Measurements from ENCODE around the gene AMZ2.
"Not testable (repeated sequence)": the region's sequence is repeated elsewhere in the genome, so short reads cannot be mapped to it uniquely, and the experiment has no call there.

Gene AMZ2

DNA sequence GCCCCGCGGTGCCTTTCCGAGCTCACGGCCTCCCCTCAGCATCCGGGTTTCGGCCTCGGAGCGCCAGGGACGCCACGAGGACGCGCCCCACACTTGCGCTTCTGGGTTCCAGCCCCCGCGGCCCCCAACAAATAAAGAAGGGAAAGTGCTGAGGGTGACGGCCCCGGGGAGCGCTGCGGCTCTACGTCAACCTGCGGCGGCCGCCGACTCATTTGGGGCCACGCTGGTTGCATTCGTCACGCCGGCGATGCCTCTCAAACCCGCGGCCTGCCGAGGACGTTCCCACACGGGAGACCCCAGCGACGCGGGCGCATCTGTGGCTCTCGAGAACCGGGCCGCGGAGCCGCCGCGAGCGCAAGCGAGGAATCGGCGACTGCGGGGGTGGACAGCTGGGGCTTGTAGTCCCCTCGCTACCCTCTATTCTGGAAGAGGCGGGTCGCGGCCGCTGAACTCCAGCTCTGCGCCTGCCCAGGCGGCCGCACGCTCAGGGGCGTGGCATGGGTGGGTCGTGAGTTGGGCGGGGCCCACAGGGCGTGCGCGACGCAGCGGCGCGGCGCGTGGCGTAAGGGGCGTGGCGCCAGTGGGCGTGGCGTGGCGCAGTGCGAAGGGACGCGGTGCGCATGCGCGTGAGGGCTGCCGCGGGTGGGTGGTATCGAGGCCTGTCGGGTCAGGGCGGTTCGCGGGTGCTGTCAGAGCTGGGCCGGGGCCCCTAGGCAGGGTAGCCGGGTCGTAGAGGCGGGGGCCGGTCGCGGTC, at the start of gene AMZ2:
TSS of gene AMZ2 (plus strand) at position 599 of the 754 bp plus-strand sequence. CDS start 2,145 bp downstream, outside the sequence.
- peak; percentile 30 for DNase-seq

DNA sequence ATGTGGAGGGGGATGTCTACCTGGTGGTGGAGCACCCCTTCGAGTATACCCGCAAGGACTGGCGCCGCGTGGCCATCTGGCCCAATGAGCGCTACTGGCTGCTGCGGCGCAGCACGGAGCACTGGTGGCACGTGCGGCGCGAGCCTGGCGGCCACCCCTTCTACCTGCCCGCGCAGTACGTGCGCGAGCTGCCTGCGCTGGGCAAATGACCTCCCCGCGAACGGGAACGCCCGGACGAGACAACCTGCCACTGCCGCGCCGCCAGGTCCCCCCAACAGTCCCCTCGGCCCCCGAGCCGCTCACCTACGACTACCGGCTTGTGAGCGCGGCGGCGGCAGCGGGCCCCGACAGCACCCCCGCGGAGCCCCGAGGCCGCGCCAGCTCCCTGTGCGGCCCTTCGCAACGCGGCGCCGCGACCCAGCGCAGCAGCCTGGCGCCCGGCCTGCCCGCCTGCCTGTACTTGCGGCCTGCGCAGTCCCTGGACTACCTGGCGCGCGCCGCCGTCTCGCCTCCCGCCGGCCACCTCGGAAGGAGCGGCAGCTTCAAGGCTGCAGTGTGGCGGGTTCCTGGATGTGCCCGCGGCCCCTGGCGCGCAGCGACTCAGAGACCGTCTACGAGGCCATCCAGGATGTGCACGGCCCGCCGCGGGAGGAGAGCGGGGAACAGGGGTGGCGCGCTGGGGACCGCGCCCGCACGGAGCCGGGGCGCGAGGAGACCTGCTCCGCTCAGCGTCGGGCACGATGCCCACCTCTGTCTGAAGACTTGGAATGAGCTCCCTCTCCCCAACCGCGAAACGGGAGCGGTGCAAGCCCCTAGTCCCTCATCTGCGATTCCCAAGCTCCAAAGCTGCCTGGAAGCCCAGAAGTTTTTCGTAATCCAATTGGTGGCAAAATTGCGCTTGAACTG, 48.7 kb upstream of the AMZ2 start:
- DNase-seq: no peak

DNA sequence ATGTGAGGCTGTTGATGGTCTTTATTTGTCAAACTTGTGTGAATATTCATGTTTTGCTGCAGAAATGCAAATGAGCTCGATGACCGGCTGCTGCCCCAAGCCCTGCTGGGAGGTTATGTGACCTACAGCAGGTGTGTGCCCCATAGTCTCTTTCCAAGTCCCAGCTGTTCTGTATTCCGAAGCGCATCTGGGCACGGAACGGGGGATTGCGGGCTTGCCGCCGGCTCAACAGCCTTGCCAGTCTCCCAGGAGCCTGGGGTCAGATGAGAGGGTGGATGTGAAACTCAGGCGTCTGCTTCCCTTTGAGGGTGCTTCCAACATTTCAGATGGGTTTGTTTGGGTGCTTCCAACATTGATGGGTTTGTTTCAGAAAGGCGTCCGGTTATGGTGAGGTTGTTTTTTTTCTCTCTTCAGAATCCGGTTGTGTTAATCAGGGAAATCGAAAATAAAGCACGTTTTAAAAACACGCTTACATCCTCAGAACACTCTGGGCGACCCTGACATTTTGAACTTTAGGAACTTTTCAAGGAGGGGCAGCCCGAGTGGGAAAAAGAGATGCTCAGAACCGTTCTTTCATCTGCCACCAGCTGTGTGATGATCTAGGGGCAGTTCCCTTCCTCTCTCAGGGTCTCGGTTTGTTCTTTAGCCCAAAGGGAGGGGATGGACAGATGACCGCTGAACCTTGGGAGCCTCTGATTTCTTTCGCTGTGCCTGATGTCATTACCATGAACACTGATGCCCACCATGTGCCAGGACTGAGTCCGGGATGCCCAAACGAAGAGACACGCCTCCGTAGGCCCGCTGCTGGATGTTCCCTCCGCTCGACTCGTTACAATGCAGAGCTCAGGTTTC, 47.8 kb upstream of the AMZ2 start:
- no peak for DNase-seq

DNA sequence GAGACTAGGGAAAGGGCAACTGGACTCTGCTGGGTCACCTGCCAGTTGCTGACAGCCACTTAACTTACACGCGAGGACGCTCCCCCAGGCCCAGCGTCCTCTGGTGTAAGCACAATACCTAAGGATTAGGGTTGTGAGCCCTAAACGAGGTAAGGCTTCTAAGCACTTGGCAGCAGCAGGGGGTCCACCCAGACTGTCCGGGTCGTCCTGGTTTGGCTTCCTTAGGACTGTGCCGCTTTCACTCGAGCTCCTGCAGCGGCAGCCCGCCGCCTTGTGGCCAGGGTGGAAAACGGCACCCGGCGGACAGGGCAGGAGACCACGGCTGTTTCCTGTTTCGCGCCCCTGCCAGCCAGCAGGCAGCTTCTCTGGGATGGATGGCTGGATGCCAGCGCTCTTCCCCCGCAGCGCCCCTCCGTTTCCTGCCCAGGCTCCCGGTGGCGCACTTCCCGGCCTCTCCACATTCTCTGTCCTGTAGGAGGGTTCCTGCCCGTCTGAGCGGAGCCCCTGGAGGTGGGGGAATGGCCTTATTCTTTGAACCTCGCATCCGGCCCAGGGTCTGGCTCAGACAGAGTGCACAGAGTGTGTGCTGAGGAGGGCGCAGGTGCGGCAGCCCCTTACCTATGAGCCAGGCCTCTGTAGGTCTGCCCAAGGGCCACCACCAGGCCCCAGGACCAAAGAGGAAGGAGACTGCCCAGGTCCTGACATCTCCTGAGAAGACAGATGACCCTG, 47.0 kb upstream of the AMZ2 start:
- DNase-seq: no peak

DNA sequence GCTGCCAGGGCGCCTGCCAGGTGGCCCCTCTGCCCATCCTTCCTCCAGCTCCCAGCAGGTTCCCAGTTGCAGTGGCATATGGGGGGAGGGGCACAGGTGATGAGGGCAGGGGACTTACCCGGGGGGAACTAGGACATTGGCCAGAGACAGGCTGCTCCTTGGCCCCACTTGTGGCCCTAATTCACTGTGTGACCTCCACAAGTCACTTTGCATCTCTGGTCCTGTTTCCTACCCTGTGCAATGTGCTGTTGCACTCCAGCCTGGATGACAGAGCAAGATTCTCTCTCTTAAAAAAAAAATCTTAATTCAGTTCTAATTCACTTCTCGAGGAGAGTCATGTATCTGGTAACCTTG, 46.4 kb upstream of the AMZ2 start:
- not testable (repeated sequence) for DNase-seq

DNA sequence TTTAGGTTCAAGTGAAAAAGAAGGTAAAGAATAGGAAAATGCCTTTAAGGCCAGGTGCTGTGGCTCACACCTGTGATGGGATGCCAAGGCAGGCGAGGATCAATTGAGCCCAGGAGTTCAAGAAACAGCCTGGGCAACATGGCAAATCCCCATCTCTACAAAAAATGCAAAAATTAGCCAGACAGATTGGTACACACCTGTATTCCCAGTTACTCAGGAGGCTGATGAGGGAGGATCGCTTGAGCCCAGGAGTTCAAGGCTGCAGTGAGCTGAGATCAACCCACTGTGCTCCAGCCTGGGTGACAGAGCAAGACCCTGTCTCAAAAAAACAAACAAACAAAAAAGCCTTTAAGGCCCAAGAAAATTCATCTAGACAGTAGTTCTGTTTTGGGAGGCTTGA, 45.5 kb upstream of the AMZ2 start:
- DNase-seq: not testable (repeated sequence)

DNA sequence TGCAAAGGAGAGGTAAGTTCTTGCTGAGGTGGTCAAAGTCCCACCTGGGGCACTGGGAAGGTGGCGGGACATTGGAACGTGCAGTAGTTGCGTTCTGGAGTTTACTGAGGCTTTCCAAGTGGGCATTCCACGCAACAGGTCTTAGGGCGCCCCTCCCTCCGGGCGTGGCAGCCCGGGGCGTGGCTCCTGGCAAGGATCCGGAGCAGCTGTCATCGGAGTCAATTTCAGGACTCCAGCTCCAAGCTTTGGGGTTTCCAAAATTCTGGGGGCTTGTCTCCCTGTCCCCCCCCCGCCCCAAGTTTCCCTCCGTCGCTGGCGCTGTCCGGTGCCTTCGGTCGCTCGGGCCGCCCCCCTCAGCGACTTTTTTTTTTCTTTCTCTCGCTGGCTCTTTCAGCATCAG, 43.1 kb upstream of the AMZ2 start:
- no peak for DNase-seq

DNA sequence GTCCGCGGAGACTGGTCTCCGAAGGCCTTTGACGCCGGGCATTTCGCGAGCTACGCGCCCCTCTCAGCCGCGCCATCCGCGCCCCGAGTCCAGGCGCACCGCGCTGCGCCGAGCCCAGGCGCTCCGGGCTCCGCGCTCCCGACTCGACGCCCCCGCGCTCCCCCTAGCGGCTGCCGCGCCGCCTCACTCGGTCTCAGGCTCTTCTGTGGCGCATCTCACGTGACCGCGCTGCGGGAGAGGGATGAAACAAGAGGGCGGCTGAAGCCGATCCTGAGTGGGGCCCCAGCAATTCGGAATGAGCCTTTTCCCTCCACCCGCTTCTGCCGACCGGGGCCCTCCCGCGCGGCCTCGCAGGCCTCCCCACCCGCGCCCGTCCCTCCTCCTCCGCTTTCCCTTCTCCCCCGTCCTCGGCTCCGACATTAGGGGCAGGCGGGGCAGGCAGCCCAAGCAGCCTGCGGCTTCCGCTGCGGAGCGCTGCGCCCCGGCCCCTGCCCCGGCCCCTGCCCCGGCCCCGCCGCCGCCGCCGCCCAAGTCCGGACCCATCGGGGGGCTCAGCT, 42.5 kb upstream of the AMZ2 start:
- DNase-seq: no peak

- DNase-seq: no peak
Observed at GRCh38 chr17:68205808-68206720, 41.8 kb upstream of the AMZ2 start.

DNA sequence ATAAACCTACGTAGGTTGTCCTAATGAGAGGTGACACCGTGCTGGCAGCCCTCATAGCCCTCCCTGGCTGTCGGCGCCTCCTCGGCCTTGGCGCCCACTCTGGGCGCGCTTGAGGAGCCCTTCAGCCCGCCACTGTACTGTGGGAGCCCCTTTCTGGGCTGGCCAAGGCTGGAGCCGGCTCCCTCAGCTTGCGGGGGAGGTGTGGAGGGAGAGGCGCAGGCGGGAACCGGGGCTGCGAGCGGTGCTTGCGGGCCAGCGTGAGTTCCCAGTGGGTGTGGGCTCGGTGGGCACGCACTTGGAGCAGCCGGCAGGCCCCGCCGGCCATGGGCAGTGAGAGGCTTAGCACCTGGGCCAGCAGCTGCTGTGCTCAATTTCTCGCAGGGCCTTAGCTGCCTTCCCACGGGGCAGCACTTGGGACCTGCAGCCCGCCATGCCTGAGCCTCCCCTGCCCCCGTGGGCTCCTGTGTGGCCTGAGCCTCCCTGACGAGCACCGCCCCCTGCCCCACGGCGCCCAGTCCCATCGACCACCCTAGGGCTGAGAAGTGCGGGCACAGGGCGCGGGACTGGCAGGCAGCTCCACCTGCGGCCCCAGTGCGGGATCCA, 40.1 kb upstream of the AMZ2 start:
- no peak for DNase-seq

- not testable (repeated sequence) for DNase-seq
Observed at GRCh38 chr17:68208651-68209050, 39.2 kb upstream of the AMZ2 start.

DNA sequence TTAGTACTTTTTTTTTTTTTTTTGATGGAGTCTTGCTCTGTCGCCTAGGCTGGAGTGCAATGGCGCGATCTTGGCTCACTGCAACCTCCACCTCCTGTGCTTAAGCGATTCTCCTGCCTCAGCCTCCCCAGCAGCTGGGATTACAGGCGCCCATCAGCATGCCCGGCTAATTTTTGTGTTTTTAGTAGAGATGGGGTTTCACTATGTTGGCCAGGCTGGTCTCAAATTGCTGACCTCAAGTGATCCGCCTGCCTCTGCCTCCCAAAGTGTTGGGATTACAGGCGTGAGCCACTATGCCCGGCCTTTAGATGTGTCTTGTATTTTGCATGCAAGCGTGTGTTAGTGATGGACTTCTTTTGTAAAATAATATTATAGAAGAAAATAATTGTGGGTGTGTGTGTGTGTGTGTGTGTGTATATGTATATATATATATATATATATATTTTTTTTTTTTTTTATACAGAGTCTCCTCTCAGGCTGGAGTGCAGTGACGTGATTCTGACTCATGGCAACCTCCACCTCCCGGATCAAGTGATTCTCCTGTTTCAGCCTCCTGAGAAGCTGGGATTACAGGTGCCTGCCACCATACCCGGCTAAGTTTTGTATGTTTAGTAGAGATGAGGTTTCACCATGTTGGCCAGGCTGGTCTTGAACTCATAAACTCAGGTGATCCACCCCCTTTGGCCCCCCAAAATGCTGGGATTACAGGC, 38.5 kb upstream of the AMZ2 start:
- not testable (repeated sequence) for DNase-seq

DNA sequence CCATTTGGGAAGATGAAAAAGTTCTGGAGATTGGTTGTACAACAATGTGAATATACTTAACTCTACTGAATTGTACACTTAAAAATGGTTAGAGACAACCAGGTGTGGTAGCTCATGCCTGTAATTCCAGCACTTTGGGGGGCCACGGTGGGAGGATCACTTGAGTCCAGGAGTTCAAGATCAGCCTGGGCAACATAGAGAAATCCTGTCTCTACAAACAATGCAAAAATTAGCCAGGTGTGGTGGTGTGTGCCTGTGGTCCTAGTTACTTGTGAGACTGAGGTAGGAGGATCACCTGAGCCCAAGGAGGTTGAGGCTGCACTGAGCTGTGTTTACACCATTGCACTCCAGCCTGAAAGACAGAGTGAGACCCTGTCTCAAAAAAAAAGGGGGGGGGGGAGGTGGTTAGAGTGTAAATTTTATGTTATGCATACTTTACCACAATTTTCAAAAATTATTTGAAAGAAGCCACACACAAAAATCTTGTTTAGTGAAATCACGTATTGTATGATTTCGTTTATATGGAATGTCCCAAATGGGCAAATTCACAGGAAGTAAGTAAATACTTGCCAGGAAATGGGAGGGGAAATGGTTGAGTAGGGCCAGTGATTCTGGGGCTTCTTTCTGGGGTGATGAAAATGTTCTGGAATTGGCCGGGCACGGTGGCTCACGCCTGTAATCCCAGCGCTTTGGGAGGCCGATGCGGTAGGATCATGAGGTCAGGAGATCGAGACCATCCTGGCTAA, 37.1 kb upstream of the AMZ2 start:
- no peak for DNase-seq

DNA sequence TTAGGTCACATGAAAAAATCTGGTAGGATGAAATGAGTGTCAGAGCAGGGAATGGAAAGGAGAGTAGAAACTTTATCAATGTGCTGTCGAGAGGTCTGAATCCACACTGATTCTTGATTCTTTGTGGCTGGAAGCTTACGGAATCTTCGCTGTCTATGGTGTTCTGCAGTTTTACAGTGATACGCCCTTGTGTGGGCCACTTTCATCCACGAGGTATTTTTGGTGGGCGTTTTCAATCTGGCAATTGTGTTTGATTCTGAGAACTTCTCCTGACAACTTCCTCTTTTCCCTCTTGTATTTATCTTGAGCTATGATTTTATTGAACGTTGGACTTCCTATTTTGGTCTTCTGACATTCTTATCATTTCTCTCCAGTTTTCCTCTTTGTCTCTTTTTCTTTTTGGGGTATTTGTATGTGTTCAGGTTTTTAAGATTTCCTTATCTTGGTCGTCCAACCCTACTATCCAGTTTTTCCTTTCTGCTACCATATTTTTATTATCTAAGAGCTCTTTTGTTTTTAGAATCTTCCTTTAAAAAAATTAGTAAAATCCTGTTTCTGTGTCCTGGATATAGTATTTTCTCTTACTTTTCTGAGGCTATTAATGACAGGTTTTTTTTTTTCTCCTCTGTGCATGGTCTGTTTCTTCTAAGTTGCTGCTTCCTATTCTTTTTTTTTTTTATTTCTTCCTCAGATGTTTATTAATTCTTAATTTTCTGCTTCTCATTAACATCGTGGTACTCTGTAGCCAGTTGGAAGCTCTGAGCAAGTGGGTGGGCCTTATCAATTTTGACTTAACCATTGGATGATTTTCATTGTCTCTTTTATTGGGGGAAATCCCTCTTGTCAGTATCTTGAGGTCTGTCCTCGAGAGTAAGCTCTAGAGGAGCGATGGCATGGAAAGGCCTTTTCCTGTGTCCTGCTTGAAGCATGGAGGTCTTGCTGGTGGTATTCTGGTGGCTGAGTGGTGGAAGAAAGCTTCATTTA, 34.1 kb upstream of the AMZ2 start:
- not testable (repeated sequence) for DNase-seq

DNA sequence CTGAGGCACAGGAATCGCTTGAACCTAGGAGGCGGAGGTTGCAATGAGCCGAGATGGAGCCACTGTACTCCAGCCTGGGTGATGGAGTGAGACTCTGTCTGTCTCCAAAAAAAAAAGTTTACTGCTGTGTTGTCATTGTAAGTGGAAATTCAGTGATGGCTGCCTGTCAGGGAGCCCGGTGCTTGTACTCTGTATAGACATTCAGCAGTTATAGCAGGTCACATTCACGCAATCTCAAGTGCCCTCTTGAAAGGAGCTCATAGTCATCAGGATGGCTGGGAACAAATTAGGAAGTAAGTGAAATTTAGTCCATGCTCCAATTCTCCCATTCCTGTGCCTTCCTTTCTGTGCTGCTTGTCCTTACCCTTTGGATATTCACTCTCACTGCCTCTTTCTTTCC, 32.4 kb upstream of the AMZ2 start:
- not testable (repeated sequence) for DNase-seq

DNA sequence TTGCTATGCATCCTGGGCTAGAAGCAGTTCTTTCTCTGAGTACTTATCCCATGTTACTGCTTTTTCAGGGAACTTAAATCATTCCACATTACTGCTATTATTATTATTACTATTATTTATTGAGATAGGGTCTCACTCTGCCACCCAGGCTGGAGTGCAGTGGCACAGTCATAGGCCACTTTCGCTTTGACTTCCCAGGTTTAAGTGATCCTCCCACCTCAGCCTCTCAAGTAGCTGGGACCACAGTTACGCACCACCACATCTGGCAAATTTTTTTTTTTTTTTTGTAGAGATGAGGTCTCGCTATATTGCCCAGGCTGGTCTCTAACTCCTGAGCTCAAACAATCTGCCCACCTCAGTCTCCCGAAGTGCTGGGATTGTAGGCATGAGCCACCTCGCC, 28.4 kb upstream of the AMZ2 start:
- DNase-seq: not testable (repeated sequence)

DNA sequence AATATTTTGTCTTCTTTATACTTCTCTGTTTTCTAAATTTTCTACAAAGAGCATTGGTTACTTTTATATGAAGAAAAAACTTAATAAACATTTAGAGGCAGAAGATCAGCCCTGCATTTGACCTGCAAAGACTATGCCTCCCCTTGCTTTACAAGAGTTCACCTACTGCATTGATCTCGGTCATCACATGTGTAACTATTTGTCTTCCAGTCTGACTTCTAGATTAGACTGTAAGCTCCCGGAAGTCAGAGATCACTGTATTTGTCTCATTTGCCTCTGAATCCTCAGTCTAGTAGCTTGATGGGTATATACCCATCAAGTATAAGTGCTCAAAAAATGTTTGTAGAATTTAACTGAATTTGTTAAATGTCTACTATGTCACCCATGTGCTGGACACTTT, 27.7 kb upstream of the AMZ2 start:
- not testable (repeated sequence) for DNase-seq

DNA sequence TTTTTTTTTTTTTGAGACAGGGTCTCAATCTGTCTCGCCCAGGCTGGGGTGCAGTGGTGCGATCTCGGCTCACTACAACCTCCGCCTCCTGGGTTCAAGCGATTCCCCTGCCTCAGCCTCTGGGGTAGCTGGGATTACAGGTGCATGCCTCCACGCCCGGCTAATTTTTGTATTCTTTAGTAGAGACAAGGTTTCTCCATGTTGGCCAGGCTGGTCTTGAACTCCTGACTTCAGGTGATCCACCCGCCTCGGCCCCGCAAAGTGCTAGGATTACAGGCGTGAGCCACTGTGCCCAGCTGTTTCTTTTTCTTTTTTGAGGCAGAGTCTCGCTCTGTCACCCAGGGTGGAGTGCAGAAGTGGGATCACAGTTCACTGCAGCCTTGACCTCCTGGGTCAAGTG, 27.1 kb upstream of the AMZ2 start:
- DNase-seq: not testable (repeated sequence)

Measured in SIG-M5 (cell line).